ENCODE measurements around the gene ATRNL1.
"Not testable (repeated sequence)": the region's sequence is repeated elsewhere in the genome, so short reads cannot be mapped to it uniquely, and the experiment has no call there.

The ATRNL1 gene

GRCh38 chr10:115092555-115093285, 445 bp upstream of the ATRNL1 start:
- peak; percentile 84 for DNase-seq

DNA sequence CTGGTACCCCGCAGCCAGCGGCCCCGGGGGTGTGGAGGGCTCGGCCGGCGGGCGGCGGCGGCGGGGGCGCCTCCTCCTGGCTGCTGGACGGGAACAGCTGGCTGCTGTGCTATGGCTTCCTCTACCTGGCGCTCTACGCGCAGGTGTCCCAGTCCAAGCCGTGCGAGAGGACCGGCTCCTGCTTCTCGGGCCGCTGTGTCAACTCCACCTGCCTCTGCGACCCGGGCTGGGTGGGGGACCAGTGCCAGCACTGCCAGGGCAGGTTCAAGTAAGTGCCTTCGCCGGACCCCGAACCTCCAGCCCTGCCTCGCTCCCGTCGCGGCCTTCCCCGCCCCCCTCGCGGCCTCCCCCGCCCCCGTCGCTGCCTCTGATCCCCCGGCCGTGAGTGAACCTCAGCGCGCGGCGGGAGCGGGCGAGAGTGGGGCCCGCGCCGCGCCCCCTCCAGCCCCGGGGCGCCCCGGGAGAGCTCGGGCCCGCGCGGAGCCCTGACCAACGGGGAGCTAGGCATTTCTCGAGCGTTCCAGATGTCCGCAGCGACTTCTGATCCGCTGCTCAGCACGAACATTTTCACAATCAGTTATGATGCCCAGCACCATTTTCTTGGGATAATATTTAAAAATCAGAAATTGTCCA, 727 bp downstream of the ATRNL1 start:
- DNase-seq, result peak; percentile 33

- no peak for DNase-seq
Observed at GRCh38 chr10:115094416-115095140, 1.4 kb downstream of the ATRNL1 start.

DNA sequence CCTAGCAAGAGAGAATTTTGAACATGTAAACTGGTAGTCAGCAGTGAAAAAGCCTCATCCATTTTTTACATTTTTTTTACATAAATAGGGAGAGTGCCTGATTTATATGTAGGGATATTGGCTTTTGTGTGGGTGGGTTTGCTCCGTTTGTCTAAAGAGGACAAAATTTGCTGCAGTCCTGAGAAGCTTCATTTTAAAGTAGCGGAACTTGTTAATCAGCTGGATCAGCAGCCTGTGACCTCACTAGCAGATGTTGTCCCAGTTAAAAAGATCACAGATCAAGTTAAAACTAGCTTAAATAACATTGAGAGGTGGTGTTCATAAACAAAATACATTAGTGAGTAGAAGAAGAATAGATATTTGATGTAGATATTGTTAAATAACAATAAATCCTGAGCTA, 2.6 kb downstream of the ATRNL1 start:
- DNase-seq, result no peak

GRCh38 chr10:115103700-115104099, 10.5 kb downstream of the ATRNL1 start:
- no peak for DNase-seq

- not testable (repeated sequence) for DNase-seq
Observed at GRCh38 chr10:115105411-115105810, 12.2 kb downstream of the ATRNL1 start.

DNA sequence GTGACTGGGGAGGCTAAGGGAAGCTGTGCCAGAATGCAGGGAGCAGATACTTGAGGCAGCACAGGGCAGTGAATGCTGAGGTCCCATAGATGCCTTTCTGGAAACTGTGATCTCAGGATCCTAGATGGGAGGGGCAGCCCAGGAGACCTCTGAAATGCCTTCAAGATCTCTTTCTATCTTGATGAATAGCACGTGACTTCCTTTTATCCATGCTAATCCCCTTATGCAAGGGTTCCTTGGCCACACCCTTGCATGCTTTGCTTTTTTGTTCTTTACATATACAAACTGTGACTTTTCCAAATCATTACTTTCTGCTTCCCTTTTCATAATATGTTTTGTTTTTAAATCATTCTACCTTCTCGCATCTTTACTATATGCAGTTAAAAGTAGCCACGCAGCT, 14.7 kb downstream of the ATRNL1 start:
- DNase-seq, result no peak

- no peak for DNase-seq
Observed at GRCh38 chr10:115117301-115117700, 24.1 kb downstream of the ATRNL1 start.

DNA sequence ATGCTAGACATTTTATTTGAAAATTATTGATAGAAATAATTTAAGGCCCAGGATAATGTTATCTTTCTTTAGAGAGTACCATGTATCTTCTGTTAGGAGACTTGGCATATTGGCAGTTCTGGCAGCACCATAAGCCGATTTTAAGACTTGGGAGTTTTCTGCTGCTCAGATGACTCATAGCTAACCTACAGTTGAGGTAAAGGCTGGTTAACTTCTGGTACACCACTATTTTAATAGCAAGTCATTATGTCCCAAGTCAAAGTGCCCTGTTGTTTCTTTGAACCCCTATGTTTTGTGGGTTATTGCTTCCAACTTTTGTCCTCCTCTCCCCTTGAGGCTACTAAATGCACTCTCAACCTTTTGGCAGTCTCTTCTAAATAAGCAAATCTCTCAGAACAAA, 25.2 kb downstream of the ATRNL1 start:
- DNase-seq, result no peak

DNA sequence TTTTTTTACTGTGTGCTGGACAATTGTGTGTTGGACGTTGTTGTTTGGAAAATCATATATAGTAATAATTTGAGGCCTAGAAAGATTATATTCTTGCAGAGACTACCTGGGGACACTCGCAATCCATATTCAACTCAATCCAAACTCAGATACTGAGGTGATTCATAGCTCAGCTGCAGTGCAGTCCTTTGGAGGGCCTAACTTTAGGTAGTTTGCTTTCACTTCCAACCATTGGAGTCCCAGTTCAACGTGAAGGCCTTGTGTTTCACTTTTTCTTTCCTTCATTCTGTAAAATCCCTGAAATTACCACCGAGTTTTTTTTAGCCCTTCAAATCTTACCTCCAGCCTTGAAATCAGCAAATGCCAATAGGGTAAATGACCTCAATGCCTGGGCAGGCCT, 32.3 kb downstream of the ATRNL1 start:
- no peak for DNase-seq

DNA sequence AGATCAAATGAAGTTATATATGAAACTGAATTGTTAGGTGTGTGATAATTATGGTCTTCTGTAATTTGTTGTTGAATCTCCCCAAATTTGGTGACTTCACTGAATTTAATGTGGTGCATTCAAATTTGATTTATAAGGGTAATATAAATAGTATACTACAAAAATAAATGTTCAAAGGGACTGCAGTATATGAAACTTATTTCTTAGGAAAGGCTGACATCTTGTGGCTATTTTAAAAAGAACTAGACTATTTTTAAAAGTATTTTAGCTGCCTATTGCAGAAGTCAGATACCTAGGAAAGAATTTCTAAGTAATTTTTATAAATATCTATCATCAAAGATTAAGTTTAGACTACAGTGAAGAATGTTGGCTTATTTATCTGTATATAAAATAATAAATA, 36.6 kb downstream of the ATRNL1 start:
- no peak for DNase-seq

DNA sequence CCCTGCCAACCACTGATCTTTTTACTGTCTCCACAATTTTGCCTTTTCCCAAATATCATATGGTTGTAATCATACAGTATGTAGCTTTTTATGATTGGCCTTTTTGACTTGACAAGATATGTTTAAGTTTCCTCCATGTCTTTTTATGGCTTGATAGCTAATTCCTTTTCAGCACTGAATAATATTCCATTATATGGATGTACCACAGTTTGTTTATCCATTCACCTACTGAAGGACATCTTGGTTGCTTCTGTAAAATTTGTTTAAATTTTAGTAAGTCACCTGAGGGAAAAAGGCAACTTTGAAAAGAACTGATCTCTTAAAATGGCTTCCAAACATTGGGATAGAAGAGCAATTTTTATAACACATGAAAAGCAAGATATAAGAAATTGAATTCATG, 43.5 kb downstream of the ATRNL1 start:
- no peak for DNase-seq

DNA sequence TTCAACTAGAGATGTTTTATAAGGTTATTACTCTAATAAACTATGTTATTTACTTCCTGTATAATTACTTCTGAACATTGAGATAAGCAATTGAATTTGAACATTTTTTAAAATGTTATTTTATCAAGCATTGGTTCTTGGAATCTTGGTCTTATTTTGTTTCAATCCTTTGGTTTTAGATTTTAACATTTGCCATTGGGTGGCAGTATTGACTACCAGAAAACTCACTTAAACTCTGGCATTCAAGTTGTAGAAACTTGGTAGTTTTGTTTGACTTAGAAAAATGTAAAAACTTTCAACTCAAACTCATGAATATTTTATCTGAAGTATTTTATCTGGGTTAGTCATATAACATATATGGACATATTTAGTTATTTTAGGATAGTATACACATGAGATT, 48.1 kb downstream of the ATRNL1 start:
- no peak for DNase-seq

DNA sequence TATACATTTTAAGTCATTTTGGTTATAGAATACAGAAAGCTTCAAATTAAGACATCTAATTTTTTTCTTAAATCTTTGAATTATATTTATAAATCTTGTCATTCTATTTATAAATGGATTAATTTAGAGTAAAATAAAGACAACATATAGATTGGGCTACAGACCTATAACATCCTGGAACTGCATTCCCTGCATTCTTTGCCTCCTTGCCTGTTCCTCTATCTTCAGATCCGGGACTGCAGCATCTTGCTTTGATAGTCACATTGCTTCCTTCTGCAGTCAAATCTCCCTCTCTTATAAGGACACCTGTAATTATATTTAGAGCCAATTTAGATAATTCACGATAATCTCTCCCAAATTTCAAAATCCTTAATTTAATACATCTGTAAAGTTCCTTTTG, 64.2 kb downstream of the ATRNL1 start:
- no peak for DNase-seq

GRCh38 chr10:115163129-115163528, 70.0 kb downstream of the ATRNL1 start:
- DNase-seq, result no peak

DNA sequence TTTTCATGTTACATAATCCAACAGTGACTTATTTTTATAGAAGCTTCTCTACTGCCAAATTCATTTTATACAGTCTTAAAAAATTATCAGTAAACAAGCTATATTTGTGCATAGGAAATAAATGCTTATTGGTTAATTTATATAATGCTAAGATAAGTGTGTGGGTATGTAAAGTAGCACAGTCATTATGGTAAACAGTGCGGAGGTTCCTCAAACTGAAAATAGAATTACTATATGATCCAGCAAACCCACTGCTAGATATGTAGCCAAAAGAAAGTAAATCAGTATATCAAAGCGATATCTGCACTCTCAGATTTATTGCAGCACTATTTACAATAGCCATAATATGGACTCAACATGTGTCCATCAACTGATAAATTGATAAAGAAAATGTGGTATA, 71.1 kb downstream of the ATRNL1 start:
- no peak for DNase-seq

DNA sequence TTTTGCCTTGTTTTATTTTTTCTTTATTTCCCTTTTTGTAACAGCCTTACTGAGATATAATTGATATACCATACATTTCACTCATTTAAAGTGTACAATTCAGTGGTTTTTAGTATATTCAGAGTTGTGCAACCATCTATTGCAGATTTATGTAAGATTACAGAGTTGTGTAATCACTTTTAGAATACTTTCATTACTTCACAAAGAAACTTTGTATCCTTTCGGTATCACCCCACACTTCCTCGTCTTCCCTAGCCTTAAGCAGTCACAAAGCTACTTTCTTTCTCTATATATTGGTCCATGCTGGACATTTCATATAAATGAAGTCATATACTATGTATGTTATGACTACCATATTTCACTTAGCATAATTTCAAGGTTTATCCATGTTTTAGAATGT, 74.6 kb downstream of the ATRNL1 start:
- DNase-seq, result no peak

DNA sequence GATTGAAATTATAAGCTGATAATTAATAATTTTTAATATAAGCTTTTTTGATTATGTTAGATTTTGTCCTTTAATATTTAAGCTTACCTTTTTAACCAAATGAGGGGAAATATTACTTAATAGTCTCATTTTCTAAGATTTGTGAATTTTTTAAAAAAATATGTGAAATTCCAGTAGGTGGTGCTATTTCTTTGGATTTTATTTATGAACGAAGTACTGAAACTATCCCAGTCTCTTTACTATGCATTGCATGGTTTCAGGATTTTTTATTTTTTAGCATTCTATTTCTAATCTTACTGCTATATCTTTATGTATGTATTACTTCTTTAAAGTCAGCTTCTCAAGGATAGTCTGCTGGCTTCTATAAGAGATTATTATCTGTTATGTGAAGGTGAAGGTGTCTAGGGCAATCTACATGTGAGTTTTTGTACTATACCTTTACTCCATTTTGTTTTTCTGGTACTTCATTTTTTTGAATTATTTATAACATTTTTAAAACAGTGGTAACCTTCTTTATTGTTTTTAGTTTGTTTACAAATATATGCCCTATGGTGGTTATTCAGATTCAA, 78.3 kb downstream of the ATRNL1 start:
- DNase-seq, result no peak

GRCh38 chr10:115173915-115174443, 80.8 kb downstream of the ATRNL1 start:
- DNase-seq, result no peak

DNA sequence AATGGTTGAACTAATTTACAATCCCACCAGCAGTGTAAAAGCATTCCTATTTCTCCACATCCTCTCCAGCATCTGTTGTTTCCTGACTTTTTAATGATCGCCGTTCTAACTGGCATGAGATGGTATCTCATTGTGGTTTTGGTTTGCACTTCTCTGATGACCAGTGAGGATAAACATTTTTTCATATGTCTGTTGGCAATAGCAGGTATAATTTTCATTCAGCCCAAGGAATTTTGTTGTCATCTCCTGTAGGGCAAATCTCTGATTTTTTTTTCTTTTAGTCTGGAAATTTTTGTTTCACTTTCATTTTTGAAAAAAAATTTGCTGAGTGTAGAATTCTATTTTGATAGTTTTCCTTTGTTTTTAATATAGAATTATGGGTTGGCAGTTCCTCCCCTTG, 114.1 kb downstream of the ATRNL1 start:
- not testable (repeated sequence) for DNase-seq

DNA sequence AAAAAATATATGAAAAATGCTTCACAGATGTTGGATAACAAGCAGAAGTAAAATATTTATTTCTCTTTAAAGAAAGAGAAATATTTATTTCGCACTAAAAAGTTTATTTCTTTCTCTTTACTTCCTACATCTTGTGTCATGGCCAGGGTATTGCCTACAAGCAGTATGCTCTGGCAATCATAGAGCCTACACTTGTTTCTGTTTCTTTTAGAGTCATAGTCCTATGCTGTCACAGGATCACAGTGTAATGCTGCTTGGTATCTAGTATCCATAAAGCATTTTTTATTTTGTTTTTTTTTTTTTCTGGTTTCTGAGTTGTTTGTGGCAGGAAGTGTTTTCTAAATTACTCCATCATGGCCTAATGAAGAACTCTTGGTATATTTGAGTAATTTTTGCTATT, 116.0 kb downstream of the ATRNL1 start:
- no peak for DNase-seq

DNA sequence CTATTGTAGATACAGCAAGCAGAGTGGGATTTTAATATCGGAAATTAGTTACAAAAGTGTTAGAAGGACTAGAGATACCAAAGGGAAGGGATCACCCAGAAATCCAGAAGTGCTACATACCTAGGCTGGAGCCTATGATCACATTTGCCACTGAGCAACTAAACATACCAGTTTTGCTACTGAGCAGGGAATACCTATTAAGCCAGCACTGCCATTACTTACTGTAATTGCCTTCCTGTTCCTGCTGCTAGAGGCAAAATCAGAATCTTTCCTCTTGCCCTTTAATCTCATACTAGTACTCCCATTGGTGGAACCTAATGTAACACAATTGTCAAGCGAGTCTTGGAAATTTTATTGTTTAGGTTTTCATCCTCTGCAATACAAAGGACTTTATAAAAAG, 121.7 kb downstream of the ATRNL1 start:
- DNase-seq, result no peak

GRCh38 chr10:115219203-115219602, 126.0 kb downstream of the ATRNL1 start:
- no peak for DNase-seq

- DNase-seq, result no peak
Observed at GRCh38 chr10:115222039-115222438, 128.9 kb downstream of the ATRNL1 start.
